Upper lobe of left lung (tissue), 4 donors: ENCODE results near the gene GSAP.

Experiments used
- CTCF ChIP-seq, 6 experiments: fragments of 450-650 bp in 4 of 6; fragments of 200-600 bp in 2 of 6; sonication (generic) in 2 of 6; IDR thresholded peaks; one replicate each; pipeline ENCODE4 v1.5.1; 2016 to 2019; ENCODE audit warnings: antibody characterized with exemption in 6 of 6
- POLR2A ChIP-seq, 4 donors: fragments of 450-650 bp; IDR thresholded peaks; one replicate each; pipeline ENCODE4 v1.5.1; 2016 to 2017; ENCODE audit warnings: antibody characterized with exemption in 4 of 4, mild to moderate bottlenecking in 2 of 4
- POLR2AphosphoS5 ChIP-seq, 2 donors: sonication (generic); formaldehyde crosslinking; IDR thresholded peaks; one replicate each; pipeline ENCODE4 v1.5.1; 2017; ENCODE audit warnings: antibody characterized with exemption in 2 of 2

GRCh38 chr7:77465256-77465655 lies 49.1 kb upstream of the GSAP start:
- no peak for TF ChIP-seq CTCF (IDR thresholded peaks at IDR 0.05)
- TF ChIP-seq POLR2A (IDR thresholded peaks at IDR 0.05): no peak
- TF ChIP-seq POLR2AphosphoS5 (IDR thresholded peaks at IDR 0.05): no peak
